HG03066 (cell line): ENCODE data around the gene ZYG11B.
"Not testable (repeated sequence)": the region's sequence is repeated elsewhere in the genome, so short reads cannot be mapped to it uniquely, and the experiment has no call there.

Experiments
- ATAC-seq: cut with Tn5 transposase; IDR thresholded peaks from one replicate; pipeline ENCODE4 v1.9.1; 2021; ENCODE audit warnings: low read depth; ENCODE audit not compliant: unreplicated experiment

Gene ZYG11B

DNA sequence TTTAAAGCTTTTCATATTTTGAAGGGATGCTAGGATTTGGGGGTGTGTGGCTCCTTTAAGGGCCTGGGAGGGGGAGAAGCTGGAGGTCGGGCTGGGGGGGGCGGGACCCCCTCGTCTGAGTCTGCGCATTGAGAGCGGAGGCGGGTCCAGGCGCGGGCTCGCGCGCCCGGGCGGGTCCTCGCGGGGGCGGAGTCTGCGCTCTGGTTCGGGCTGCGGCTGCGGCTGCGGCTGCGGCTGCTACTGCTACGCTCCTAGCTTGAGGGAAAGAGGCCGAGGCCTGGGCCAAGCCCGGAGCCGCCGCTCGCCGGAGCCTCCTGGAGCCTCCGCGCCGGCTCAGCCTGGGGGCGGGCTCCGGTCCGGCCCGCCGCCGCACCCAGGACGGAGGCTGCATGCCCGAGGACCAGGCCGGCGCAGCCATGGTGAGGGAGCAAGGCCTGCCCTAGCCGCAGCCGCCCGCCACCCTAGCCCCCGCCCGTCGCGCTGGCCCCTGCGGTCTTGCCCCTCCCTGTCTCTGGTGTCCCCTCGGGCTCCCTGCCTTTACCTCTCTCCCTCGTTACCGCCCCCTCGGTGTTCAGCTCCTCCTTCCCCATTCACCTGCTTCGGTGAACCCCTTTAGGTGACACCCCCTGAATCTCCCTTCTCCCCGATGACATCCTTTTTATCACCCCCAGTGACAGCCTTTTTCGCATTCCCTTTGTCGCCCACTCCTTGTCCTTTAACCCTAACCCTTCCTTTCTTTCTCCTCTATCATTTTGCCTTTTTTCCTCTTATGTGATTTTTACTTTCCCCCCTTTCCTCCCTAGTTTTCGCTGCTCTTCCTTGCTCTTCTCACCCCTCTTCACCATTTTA is at the start of gene ZYG11B:
ZYG11B (plus strand) TSS at position 189 of the 849 bp plus-strand sequence; CDS start at position 390, 201 bp downstream.
- peak; percentile 96 for ATAC-seq

DNA sequence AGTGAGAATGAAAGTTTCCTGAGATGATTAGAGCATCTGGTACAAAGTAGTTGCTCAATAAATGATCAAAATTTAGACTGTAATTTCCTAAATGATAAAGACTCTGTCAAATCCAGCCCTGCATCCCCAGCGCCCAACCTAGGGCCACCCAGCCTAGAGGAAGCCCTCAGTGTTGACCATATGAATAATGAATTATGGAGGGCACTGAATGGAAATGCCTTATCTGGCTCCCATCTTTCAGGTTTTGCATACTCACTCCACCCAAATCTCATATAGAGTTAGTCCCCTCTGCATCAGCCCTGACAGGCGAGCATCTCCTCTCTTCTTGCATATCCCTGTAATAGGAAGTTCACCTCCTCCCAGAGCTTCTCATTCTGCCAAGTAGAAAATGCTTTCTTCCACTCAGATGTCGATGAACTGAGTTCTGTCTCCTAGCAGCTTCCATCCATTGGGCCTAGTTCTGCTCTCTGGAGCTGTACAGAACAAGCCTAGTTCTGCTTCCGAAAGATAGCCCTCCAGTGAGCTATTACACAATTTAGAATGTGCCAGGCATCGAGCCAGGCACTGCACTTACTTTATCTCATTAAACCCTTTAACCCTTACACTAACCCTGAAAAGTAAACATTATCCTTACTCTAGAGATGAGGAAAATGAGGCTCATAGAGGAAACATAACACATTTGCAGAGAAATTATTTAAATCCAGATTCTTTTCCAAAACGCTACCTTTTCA is 49.0 kb upstream of the ZYG11B start:
- ATAC-seq, result no peak

DNA sequence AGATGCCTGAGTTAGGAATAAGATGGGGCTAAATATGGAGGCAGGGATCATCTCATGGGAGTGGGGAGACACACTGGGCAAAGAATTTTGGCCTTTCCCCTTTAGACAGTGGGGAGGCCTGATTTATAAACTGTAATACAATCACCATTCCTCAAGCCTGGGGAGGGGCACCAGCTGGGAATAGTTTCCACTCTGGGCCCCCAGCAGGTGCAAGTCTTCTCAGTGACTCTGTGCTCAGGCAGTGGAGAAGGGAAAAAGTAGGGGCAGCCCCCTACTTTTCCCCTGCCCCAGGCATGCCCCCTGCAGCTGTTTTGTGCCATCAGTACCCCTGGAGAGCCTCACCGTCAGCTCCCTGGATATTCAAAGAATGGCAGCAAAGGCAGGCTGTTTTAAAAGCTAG is 47.2 kb upstream of the ZYG11B start:
- ATAC-seq, result no peak

DNA sequence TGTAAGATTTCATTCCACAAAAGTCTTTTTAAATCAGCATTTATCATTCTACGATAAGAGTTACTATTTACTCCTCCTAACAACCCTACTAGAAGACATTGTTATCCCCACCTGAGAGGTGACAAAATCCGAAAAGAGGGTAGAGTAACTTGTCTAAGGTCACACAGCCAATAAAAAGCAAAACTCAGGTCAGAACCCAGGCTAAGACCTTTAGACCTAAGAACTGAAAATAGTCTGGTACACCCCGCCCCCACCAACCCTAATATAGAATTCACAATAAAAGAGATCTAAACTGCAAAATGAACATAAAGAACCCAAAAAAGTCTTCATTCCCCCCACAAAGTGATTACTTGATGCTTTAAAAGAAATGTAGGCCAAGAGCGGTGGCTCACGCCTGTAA is 46.8 kb upstream of the ZYG11B start:
- ATAC-seq, result no peak

- ATAC-seq, result no peak
Observed at GRCh38 chr1:52680353-52680752, 45.9 kb upstream of the ZYG11B start.

GRCh38 chr1:52681136-52681535 is 45.1 kb upstream of the ZYG11B start:
- no peak for ATAC-seq

DNA sequence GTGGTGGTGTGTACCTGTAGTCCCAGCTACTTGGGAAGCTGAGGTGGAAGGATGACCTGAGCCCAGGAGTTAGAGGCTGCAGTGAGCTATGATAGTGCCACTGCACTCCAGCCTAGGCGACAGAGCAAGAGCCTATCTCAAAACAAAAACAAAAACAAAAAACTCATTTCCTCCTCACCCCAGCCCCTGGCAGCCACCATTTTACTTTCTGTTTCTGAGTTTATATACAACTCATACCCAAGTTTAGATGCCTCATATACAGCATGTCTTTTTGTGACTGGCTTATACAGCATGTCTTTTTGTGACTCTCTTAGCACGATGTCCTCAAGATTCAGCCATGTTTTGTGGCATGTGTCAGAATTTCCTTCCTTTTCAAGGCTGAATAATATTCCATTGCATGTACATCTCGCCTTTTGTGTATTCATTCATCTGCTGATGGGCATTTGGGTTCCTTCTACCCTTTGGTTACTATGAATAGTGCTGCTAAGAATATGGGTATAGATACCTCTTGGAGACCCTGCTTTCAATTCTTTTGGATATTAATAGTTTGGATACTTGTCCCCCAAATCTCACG is 42.8 kb upstream of the ZYG11B start:
- ATAC-seq, result no peak

DNA sequence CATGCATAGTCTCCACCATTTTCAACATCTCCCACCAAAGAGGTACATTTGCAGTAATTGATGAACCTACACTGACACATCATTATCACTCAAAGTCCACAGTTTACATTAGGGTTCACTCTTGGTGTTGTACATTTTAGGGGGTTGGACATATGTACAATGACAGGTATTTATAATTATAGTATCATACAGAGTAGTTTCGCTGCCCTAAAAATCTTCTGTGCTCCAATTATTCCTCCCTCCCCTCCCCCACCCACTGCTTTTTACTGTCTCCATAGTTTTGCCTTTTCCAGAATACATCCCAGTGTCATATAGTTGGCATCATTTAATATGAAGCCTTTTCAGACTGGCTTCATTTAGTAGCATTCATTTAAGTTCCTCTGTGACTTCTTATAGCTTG is 41.7 kb upstream of the ZYG11B start:
- no peak for ATAC-seq

- ATAC-seq, result peak; percentile 68
Observed at GRCh38 chr1:52686261-52686751, 39.9 kb upstream of the ZYG11B start.

DNA sequence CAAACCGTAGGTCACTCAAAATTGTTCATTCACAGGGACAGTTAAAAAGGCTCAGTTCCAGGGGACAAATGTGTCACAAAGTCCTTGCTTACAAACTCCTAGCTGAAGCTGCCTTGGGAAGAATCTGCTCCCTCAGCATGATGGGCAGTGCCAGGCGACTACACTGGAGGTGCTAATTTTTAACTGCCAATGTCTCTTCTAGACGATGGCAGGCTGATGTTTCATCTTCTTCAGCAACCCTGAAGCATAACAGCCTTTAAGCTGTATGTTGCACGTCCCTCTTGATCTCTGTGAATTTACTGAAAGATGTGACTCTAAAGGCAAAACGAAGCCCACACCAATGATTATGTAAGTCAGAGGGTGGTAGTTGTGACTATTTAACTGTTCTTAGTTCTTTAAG is 39.4 kb upstream of the ZYG11B start:
- ATAC-seq, result no peak

DNA sequence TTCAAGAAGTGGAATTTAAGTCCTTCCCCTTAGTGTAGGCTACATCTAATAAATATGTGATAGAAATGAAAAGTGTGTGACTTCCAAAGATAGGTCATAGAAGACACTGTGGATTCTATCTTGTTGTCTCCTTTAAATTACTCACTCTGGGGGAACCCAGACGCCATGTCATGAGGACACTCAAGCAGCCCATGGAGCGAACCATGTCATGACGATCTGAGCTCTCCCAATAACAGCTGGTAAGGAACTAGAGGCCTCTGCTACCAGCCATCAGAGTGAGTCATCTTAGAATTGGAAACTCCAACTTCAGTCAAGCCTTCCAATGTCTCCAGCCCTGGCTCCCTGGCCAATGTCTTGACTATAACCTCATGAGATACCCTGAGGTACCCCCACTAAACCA is 34.4 kb upstream of the ZYG11B start:
- ATAC-seq, result no peak

GRCh38 chr1:52692697-52693096 is 33.6 kb upstream of the ZYG11B start:
- no peak for ATAC-seq

DNA sequence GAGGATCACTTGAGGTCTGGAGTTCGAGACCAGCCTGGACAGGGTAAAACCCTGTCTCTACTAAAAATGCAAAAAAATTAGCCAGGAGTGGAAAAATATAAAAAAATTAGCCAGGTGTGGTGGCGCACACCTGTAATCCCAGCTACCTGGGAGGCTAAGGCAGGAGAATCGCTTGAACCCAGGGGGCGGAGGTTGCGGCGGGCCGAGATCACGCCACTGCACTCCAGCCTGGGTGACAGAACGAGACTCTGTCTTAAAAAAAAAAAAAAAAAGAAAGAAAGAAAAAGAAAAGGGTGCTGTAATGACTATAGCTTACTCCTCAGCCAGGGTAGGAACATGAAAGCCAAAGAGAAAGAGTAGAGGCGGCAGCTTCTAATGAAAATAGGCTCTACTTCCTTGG is 32.9 kb upstream of the ZYG11B start:
- not testable (repeated sequence) for ATAC-seq

- no peak for ATAC-seq
Observed at GRCh38 chr1:52693843-52694242, 32.4 kb upstream of the ZYG11B start.

DNA sequence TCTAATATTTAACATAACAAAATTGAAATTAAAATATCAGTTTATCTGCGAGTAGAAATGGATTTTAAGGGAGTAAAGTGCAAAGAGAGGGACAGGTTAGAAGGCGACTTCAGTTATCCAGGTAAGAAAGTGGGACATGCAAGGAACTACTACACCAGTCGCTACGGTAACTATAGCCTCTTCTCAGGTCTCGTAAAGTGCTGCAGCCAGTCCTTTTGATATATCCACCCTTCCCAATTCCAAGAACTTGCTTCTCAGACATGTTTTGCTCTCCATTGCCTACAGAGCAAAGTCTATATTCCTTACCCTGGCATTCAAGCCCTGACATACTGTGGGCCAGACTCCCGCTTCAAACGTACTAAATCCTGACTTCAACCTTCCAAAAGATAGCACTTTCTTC is 30.6 kb upstream of the ZYG11B start:
- ATAC-seq, result no peak

DNA sequence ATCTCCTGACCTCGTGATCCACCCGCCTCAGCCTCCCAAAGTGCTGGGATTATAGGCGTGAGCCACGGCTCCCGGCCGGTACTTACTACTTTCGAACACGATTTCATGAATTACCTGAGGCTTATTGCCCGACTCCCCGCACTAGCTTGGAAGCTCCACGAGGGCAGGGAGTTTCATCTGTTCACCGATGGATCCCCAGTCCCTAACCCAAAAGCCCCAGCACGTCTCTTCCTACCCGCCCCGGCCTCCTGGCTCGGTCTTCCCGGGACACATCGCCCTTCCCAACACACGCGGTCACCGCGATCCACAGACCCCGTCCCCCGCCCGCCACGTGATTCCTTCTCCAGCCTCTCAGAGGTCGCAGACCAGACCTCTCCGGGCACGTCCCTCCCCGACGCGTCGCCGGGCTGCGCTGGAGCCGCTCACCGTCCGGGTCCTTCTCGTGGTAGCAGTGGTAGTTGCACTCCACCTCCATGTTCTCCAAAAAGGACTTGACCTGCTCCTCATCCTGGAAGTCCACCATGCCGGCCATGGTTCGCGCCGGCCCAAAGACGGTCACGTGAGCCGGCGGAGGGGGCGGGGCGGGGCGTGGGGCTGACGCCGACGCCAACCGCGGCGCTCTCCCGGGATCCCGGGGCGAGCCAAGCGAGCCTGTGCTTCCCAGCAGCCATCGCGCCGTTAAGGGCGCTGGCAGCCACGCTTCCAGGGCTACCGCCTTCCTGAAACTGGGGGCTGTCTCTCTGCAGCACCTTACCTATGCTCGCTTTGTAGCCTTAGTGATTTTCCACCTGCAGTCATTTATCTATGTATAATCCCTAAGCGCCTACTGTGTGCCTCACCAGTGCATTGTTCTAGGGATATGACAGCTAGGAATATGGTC is 28.2 kb upstream of the ZYG11B start, which contains the start of gene COA7:
COA7 (minus strand) TSS at position 553 of the 880 bp plus-strand sequence; CDS start at position 532, 21 bp downstream.
- ATAC-seq, result peak; percentile 48

GRCh38 chr1:52702886-52703787 is 23.1 kb upstream of the ZYG11B start:
- peak; percentile 89 for ATAC-seq

DNA sequence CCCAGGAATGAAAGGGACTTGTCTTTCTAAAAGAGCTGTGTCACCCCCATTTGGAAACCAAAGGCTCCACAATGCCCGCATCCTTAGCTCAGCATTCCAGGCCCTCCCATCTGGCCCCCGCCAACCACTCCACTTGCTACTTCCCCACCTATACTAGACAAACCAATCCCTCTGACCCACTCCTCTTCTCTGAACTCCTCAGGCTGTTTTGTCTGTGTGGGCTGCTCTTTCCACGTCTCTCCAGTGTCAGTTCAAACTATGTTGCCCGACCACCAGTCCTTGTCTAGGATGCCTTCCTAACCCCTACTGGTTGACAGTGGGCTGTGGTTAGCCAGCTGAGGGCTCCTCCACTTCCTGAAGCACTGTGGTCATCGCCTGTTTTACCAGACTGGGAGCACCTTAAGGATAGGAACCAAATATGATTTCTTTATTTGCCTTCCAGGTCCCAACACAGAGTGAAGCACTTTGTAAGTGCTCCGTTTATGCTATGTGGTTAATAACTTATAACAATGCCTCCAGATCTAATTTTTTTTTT is 20.1 kb upstream of the ZYG11B start:
- ATAC-seq, result no peak
